ENCODE data around the gene TMIGD3.

The TMIGD3 gene

GRCh38 chr1:111507411-111508201 is 4.2 kb upstream of the TMIGD3 start:
- H3K4me3 ChIP-seq (ENCODE audit: low read depth, low read length): no peak overlapping the region
- in situ Hi-C loops (cut with HindIII; ENCODE audit: low sequenced_read_pairs): no loop called here
- DNase-seq (ENCODE audit: low read depth): no peak
- TF ChIP-seq, protein P1, sequence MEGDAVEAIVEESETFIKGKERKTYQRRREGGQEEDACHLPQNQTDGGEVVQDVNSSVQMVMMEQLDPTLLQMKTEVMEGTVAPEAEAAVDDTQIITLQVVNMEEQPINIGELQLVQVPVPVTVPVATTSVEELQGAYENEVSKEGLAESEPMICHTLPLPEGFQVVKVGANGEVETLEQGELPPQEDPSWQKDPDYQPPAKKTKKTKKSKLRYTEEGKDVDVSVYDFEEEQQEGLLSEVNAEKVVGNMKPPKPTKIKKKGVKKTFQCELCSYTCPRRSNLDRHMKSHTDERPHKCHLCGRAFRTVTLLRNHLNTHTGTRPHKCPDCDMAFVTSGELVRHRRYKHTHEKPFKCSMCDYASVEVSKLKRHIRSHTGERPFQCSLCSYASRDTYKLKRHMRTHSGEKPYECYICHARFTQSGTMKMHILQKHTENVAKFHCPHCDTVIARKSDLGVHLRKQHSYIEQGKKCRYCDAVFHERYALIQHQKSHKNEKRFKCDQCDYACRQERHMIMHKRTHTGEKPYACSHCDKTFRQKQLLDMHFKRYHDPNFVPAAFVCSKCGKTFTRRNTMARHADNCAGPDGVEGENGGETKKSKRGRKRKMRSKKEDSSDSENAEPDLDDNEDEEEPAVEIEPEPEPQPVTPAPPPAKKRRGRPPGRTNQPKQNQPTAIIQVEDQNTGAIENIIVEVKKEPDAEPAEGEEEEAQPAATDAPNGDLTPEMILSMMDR (IDR thresholded peaks at IDR 0.05; ENCODE audit: low read depth, low read length, missing control alignments): no peak

DNA sequence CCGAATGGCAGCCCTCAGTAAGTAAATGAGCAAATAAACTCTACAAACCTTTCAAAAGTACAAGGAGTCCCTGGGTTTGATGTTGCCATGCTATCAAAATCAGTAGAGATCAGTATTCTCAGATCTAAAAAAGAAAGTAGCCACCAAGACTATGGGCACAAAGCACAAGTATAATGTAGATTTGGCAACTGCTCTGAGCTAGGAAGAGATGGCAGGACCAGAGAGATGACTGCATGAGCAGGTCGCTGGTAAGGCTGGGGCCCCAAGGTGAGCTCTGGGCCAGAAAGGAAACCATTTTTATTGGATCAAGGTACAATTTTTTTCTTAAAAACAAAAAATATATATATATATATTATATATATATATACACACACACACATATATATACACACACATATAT is 3.1 kb upstream of the TMIGD3 start:
- TF ChIP-seq, protein P1 (IDR thresholded peaks at IDR 0.05; ENCODE audit: low read depth, low read length, missing control alignments): no peak

GRCh38 chr1:111505641-111506119 is 2.2 kb upstream of the TMIGD3 start:
- DNase-seq (ENCODE audit: low read depth): no peak
- no peak overlapping the region for H3K4me3 ChIP-seq (ENCODE audit: low read depth, low read length)
- in situ Hi-C loops (cut with HindIII; ENCODE audit: low sequenced_read_pairs): no loop called here
- TF ChIP-seq, protein P1 (IDR thresholded peaks at IDR 0.05; ENCODE audit: low read depth, low read length, missing control alignments): no peak

More for the DNA sequence above, 3.1 kb upstream of the TMIGD3 start:
- no peak for DNase-seq (ENCODE audit: low read depth)
- in situ Hi-C loops (cut with HindIII; ENCODE audit: low sequenced_read_pairs): no loop called here
- H3K4me3 ChIP-seq (ENCODE audit: low read depth, low read length): no peak overlapping the region

DNA sequence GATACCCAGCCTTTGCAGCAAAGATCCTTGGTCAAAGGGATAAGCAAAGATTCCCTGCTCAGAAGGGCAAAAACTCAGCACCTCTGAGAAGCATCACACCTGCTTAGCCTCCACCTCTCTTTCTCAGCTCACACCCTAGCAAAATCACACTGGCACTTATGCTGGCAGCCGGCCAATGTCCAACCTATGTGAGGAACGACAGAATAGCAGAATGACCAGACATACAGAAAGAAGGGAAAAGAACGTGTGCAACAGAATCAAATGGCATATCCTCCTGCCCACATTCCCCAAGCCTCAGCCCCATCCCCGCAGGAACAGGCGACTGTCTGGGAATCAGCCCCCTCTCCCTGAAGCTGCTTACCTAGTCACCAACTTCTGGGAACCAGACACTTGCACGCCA is 664 bp upstream of the TMIGD3 start:
- no peak for DNase-seq (ENCODE audit: low read depth)
- in situ Hi-C loops (cut with HindIII; ENCODE audit: low sequenced_read_pairs): no loop called here
- no peak overlapping the region for H3K4me3 ChIP-seq (ENCODE audit: low read depth, low read length)
- TF ChIP-seq, protein P1 (IDR thresholded peaks at IDR 0.05; ENCODE audit: low read depth, low read length, missing control alignments): no peak

GRCh38 chr1:111501645-111502044 is 1.8 kb downstream of the TMIGD3 start:
- in situ Hi-C loops (cut with HindIII; ENCODE audit: low sequenced_read_pairs): no loop called here
- TF ChIP-seq, protein P1 (IDR thresholded peaks at IDR 0.05; ENCODE audit: low read depth, low read length, missing control alignments): no peak
- no peak overlapping the region for H3K4me3 ChIP-seq (ENCODE audit: low read depth, low read length)
- DNase-seq (ENCODE audit: low read depth): no peak

DNA sequence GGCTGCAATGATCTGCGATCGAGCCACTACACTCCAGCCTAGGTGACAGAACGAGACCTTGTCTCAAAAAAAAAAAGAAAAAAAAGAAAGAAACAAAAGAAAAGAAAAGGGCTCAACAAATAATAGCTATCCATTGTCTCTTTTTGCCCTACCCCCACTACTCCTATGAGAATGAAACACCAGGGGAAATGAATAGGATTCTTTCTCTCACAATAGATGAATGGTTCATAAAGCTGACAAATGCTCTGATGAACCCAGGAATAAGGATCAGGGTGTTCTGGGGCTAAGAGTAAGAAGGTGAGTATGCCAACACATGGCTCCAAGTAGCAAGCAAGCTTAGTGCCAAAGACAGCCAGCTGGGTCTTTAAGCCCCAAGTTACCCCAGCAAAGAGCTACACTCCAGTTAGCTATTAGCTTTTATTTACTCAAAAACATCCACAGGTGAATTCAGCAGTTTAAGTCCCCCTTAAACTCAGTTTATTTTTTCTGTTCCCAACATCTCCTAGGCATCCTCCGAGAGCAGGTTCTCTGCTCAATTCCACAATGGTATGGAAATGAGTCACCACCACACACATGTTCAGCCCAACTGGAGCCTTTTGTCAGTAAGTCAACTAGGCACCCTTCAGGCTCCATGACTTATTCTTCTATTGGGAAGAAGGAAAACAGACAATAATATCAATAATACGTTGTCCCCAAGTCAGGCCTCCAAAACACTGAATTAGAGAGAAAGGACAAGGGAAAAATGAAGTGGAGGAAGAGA is 4.2 kb downstream of the TMIGD3 start:
- in situ Hi-C loops (cut with HindIII; ENCODE audit: low sequenced_read_pairs): no loop called here
- H3K4me3 ChIP-seq (ENCODE audit: low read depth, low read length): no peak overlapping the region
- TF ChIP-seq, protein P1 (IDR thresholded peaks at IDR 0.05; ENCODE audit: low read depth, low read length, missing control alignments): no peak
- no peak for DNase-seq (ENCODE audit: low read depth)
